ENCODE data around the gene RNASE7. TPM values are rescaled to one million over a fixed set of nuclear protein-coding genes. Genes with fewer than 3 reads are reported as not detected.

Gene RNASE7
- total RNA-seq, 1 experiment from 2014 or later: not detected

- DNase-seq (ENCODE audit: low read depth): no peak
Observed at GRCh38 chr14:21084998-21085853, 43.1 kb downstream of the RNASE7 start.

- DNase-seq (ENCODE audit: low read depth): no peak
Observed at GRCh38 chr14:21086908-21087293, 44.7 kb downstream of the RNASE7 start.

GRCh38 chr14:21087294-21088091 lies 45.3 kb downstream of the RNASE7 start:
- DNase-seq (ENCODE audit: low read depth): peak; percentile 98

GRCh38 chr14:21088687-21089086 lies 46.5 kb downstream of the RNASE7 start:
- DNase-seq (ENCODE audit: low read depth): no peak

- DNase-seq (ENCODE audit: low read depth): no peak
Observed at GRCh38 chr14:21089271-21089670, 47.1 kb downstream of the RNASE7 start.

- DNase-seq (ENCODE audit: low read depth): no peak
Observed at GRCh38 chr14:21089877-21090193, 47.7 kb downstream of the RNASE7 start.

GRCh38 chr14:21090194-21090939 lies 48.2 kb downstream of the RNASE7 start:
- DNase-seq (ENCODE audit: low read depth): no peak

- DNase-seq (ENCODE audit: low read depth): no peak
Observed at GRCh38 chr14:21090940-21091663, 48.9 kb downstream of the RNASE7 start.

- DNase-seq (ENCODE audit: low read depth): no peak
Observed at GRCh38 chr14:21091821-21092272, 49.7 kb downstream of the RNASE7 start.

GRCh38 chr14:21092273-21093011 lies 50.3 kb downstream of the RNASE7 start:
- peak; percentile 61 for DNase-seq (ENCODE audit: low read depth)

- DNase-seq (ENCODE audit: low read depth): no peak
Observed at GRCh38 chr14:21093018-21093417, 50.9 kb downstream of the RNASE7 start.

Other genes with a start within 250 kb of the RNASE7 start
- 1.0 and 1.1 TPM in 2 replicates for gene RNASE1, start 239.5 kb upstream of the RNASE7 start, total RNA-seq (2014; rRNA removed; shearing (Covaris generic))
- not detected in 2 replicates for gene RNASE3, start 151.0 kb upstream of the RNASE7 start, total RNA-seq (2014; rRNA removed; shearing (Covaris generic))
- gene RNASE2, start 86.9 kb upstream of the RNASE7 start, total RNA-seq (2014; rRNA removed; shearing (Covaris generic)): not detected in 2 replicates
- gene METTL17, start 52.4 kb upstream of the RNASE7 start, total RNA-seq (2014; rRNA removed; shearing (Covaris generic)): 100 and 101 TPM in 2 replicates
- gene SLC39A2, start 43.1 kb upstream of the RNASE7 start, total RNA-seq (2014; rRNA removed; shearing (Covaris generic)): 0.05 TPM in 1 of 2 replicates, not detected in the other
- gene NDRG2, start 17.3 kb upstream of the RNASE7 start, total RNA-seq (2014; rRNA removed; shearing (Covaris generic)): 13.1 and 16.9 TPM in 2 replicates
- gene TPPP2, start 12.1 kb upstream of the RNASE7 start, total RNA-seq (2014; rRNA removed; shearing (Covaris generic)): not detected in 2 replicates
- gene RNASE13, start 7.6 kb upstream of the RNASE7 start, total RNA-seq (2014; rRNA removed; shearing (Covaris generic)): not detected in 2 replicates
- not detected in 2 replicates for gene RNASE8, start 15.5 kb downstream of the RNASE7 start, total RNA-seq (2014; rRNA removed; shearing (Covaris generic))
- 16.5 and 18.8 TPM in 2 replicates for gene ARHGEF40, start 27.9 kb downstream of the RNASE7 start, total RNA-seq (2014; rRNA removed; shearing (Covaris generic))
- gene ZNF219, start 56.3 kb downstream of the RNASE7 start, total RNA-seq (2014; rRNA removed; shearing (Covaris generic)): 15.0 and 18.7 TPM in 2 replicates
- gene TMEM253, start 58.7 kb downstream of the RNASE7 start, total RNA-seq (2014; rRNA removed; shearing (Covaris generic)): 0.50 TPM in 1 of 2 replicates, not detected in the other
- not detected in 2 replicates for gene OR5AU1, start 113.7 kb downstream of the RNASE7 start, total RNA-seq (2014; rRNA removed; shearing (Covaris generic))
- 1,396 and 1,870 TPM in 2 replicates for gene HNRNPC, start 227.1 kb downstream of the RNASE7 start, total RNA-seq (2014; rRNA removed; shearing (Covaris generic))
- gene RPGRIP1, start 237.7 kb downstream of the RNASE7 start, total RNA-seq (2014; rRNA removed; shearing (Covaris generic)): not detected in 2 replicates